Stimulated activated CD4-positive, alpha-beta T cell treated with anti-CD3 and anti-CD28 coated beads, Interleukin-12 subunit alpha, Interleukin-12 subunit beta, amount 100 ng/mL, for 24 hours (primary cell): ENCODE measurements around the gene VWA1.
A peak's percentile ranks its signal among the peaks of the same experiment; 100 is the strongest.
"Not testable (repeated sequence)": the region's sequence is repeated elsewhere in the genome, so short reads cannot be mapped to it uniquely, and the experiment has no call there.

ENCODE experiments used
- DNase-seq, 2 experiments: peaks; one replicate each; pipeline ENCODE4 v3.0.0-alpha.2; 2020; ENCODE audit warnings: low read depth in 2 of 2

VWA1 gene

GRCh38 chr1:1435106-1435903 lies at the start of gene VWA1:
TSS of gene VWA1 (plus strand) at chr1:1435690. CDS start at chr1:1435749, 59 bp downstream.
- peak; percentile 36 to 57 for DNase-seq

GRCh38 chr1:1385931-1386330 lies 49.6 kb upstream of the VWA1 start:
- no peak for DNase-seq

GRCh38 chr1:1387098-1388077 lies 48.1 kb upstream of the VWA1 start:
- DNase-seq: no peak

- DNase-seq: no peak
These were observed 47.4 kb upstream of the VWA1 start for GRCh38 chr1:1388078-1388472.

- no peak for DNase-seq
These were observed 44.8 kb upstream of the VWA1 start for GRCh38 chr1:1390675-1391074.

- DNase-seq: no peak
These were observed 44.3 kb upstream of the VWA1 start for GRCh38 chr1:1391225-1391624.

GRCh38 chr1:1393014-1393413 lies 42.5 kb upstream of the VWA1 start:
- DNase-seq: no peak

- DNase-seq: no peak
These were observed 42.1 kb upstream of the VWA1 start for GRCh38 chr1:1393428-1393827.

GRCh38 chr1:1394116-1394515 lies 41.4 kb upstream of the VWA1 start:
- DNase-seq: no peak

GRCh38 chr1:1395166-1395565 lies 40.3 kb upstream of the VWA1 start:
- DNase-seq: no peak

GRCh38 chr1:1397839-1398523 lies 37.5 kb upstream of the VWA1 start:
- DNase-seq: no peak

GRCh38 chr1:1398677-1399186 lies 36.8 kb upstream of the VWA1 start:
- DNase-seq: no peak

- peak; percentile 99 for DNase-seq
These were observed 36.2 kb upstream of the VWA1 start, which contains the start of gene CCNL2 for GRCh38 chr1:1399187-1399871. TSS of gene CCNL2 (minus strand) at chr1:1399335. CDS start at chr1:1399306, 29 bp downstream.

- DNase-seq: peak in 1 of 2 experiments; percentile 20
These were observed 35.5 kb upstream of the VWA1 start for GRCh38 chr1:1399872-1400575.

- no peak for DNase-seq
These were observed 34.7 kb upstream of the VWA1 start for GRCh38 chr1:1400576-1401456.

GRCh38 chr1:1401457-1402010 lies 34.0 kb upstream of the VWA1 start:
- DNase-seq: no peak

GRCh38 chr1:1402072-1402900 lies 33.2 kb upstream of the VWA1 start:
- peak in 1 of 2 experiments; percentile 41 for DNase-seq

- not testable (repeated sequence) for DNase-seq
These were observed 32.5 kb upstream of the VWA1 start for GRCh38 chr1:1402901-1403392.
